Breast epithelium (tissue), 4 donors: ENCODE data around the gene FGA. TPM values are rescaled to one million over a fixed set of nuclear protein-coding genes. Genes with fewer than 3 reads are reported as not detected.
A peak's percentile ranks its signal among the peaks of the same experiment; 100 is the strongest.

Source experiments
- DNase-seq, 2 donors: peaks; one replicate each; pipeline ENCODE4 v3.0.0-alpha.2; 2019; ENCODE audit warnings: low spot score in 2 of 2
- H3K27ac ChIP-seq, 2 donors: fragments of 200-600 bp; sonication (generic) in 1 of 2; one replicate each; pipeline ENCODE4 v1.5.1; 2016 to 2019; ENCODE audit warnings: mild to moderate bottlenecking in 1 of 2
- H3K27me3 ChIP-seq, 2 donors: fragments of 200-600 bp; sonication (generic) in 1 of 2; one replicate each; pipeline versions ENCODE4 v1.5.1 to v1.6.0; 2017 to 2019; ENCODE audit warnings: control low read depth in 1 of 2, mild to moderate bottlenecking in 1 of 2
- H3K36me3 ChIP-seq: fragments of 200-600 bp; one replicate; pipeline ENCODE4 v1.5.1; 2019
- H3K4me1 ChIP-seq, 2 donors: fragments of 200-600 bp; sonication (generic); one replicate each; pipeline ENCODE4 v1.5.1; 2016 to 2019; ENCODE audit warnings: control low read depth in 1 of 2
- H3K4me3 ChIP-seq, 3 donors: fragments of 200-600 bp; sonication (generic); 1 replicate in 2 of 3; 2 replicates in 1 of 3; pipeline ENCODE4 v1.5.1; 2016 to 2019; ENCODE audit warnings: mild to moderate bottlenecking in 3 of 3, moderate library complexity in 2 of 3
- H3K9me3 ChIP-seq, 2 donors: fragments of 200-600 bp; sonication (generic) in 1 of 2; one replicate each; pipeline ENCODE4 v1.5.1; 2016 to 2019; ENCODE audit warnings: control low read depth in 1 of 2
- CTCF ChIP-seq, 3 donors: fragments of 450-650 bp; IDR thresholded peaks; one replicate each; pipeline ENCODE4 v1.5.1; 2016 to 2017; ENCODE audit warnings: antibody characterized with exemption in 3 of 3, mild to moderate bottlenecking in 3 of 3, moderate library complexity in 3 of 3
- POLR2A ChIP-seq: fragments of 450-650 bp; IDR thresholded peaks from one replicate; pipeline ENCODE4 v1.6.1; 2016; ENCODE audit warnings: antibody characterized with exemption, mild to moderate bottlenecking, moderate library complexity
- POLR2AphosphoS5 ChIP-seq, 3 donors: sonication (generic); formaldehyde crosslinking; IDR thresholded peaks; one replicate each; pipeline ENCODE4 v1.6.1; 2017; ENCODE audit warnings: antibody characterized with exemption in 3 of 3
- intact Hi-C: fragments of 100-400 bp; cut with DNase I; formaldehyde crosslinking; loops from one replicate; pipeline ENCODE4 v1.15.1; 2023; ENCODE audit warnings: low total_unique reads
- total RNA-seq, 3 donors: library from RNA; depleted of rRNA; stranded (reverse); fragments of >200 nt; gene quantifications; one replicate each; pipeline ENCODE4 v1.1.0, GENCODE V29; 2016

Gene FGA
- total RNA-seq, 3 donors from 2014 or later = 0.66 TPM; not detected in 2

- intact Hi-C loops = no loop called here
- Histone ChIP-seq H3K36me3 (no peaks in the 10 kb centered on the region), H3K27me3 (no peaks in the 10 kb centered on the region), H3K4me1 (no peaks in the 10 kb centered on the region), H3K9me3 (no peaks in the 10 kb centered on the region), H3K27ac (no peak overlapping the region), H3K4me3 (no peak overlapping the region)
- no peak for DNase-seq
- no peak for TF ChIP-seq POLR2AphosphoS5 (IDR thresholded peaks at IDR 0.05)
- TF ChIP-seq CTCF (IDR thresholded peaks at IDR 0.05) = no peak
- no peak for TF ChIP-seq POLR2A
These were observed 29.7 kb downstream of the FGA start for GRCh38 chr4:154560824-154561231.

- Histone ChIP-seq H3K36me3 (no peaks in the 10 kb centered on the region), H3K4me3 (no peak overlapping the region), H3K27me3 (no peaks in the 10 kb centered on the region), H3K27ac (no peak overlapping the region), H3K4me1 (no peaks in the 10 kb centered on the region), H3K9me3 (no peaks in the 10 kb centered on the region)
- intact Hi-C loops = no loop called here
- TF ChIP-seq POLR2A = no peak
- TF ChIP-seq CTCF (IDR thresholded peaks at IDR 0.05) = no peak
- no peak for TF ChIP-seq POLR2AphosphoS5 (IDR thresholded peaks at IDR 0.05)
- no peak for DNase-seq
These were observed 30.1 kb downstream of the FGA start for GRCh38 chr4:154560419-154560801.

GRCh38 chr4:154559494-154560418 lies 30.8 kb downstream of the FGA start:
- TF ChIP-seq POLR2AphosphoS5 (IDR thresholded peaks at IDR 0.05) (no peak), CTCF (IDR thresholded peaks at IDR 0.05) (peak in 1 of 3 donors; percentile 24)
- DNase-seq = no peak
- H3K36me3 ChIP-seq = no peaks in the 10 kb centered on the region
- H3K9me3 ChIP-seq = no peaks in the 10 kb centered on the region
- no peak overlapping the region for H3K4me3 ChIP-seq
- no peaks in the 10 kb centered on the region for H3K27me3 ChIP-seq
- H3K27ac ChIP-seq = no peak overlapping the region
- intact Hi-C loops = no loop called here
- no peaks in the 10 kb centered on the region for H3K4me1 ChIP-seq

- Histone ChIP-seq H3K4me1 (no peaks in the 10 kb centered on the region), H3K27ac (no peak overlapping the region), H3K4me3 (no peak overlapping the region), H3K36me3 (no peaks in the 10 kb centered on the region), H3K9me3 (no peaks in the 10 kb centered on the region), H3K27me3 (no peaks in the 10 kb centered on the region)
- TF ChIP-seq POLR2AphosphoS5 (IDR thresholded peaks at IDR 0.05) (no peak), POLR2A (no peak), CTCF (IDR thresholded peaks at IDR 0.05) (no peak)
- intact Hi-C loops = no loop called here
- DNase-seq = no peak
These were observed 31.4 kb downstream of the FGA start for GRCh38 chr4:154559141-154559493.

- H3K4me3 ChIP-seq = no peak overlapping the region
- TF ChIP-seq POLR2A = no peak
- TF ChIP-seq CTCF (IDR thresholded peaks at IDR 0.05) = peak; percentile 26 to 73 (median 68)
- TF ChIP-seq POLR2AphosphoS5 (IDR thresholded peaks at IDR 0.05) = peak in 1 of 3 donors; percentile 31
- DNase-seq = peak; percentile 65 to 82
- no peak overlapping the region for H3K27ac ChIP-seq
- no peaks in the 10 kb centered on the region for H3K27me3 ChIP-seq
- H3K4me1 ChIP-seq = peaks cover 0 to 10% of the 10 kb centered on the region in 2 donors
- no peaks in the 10 kb centered on the region for H3K36me3 ChIP-seq
- H3K9me3 ChIP-seq = no peaks in the 10 kb centered on the region
- intact Hi-C loops = no loop called here
These were observed 38.5 kb downstream of the FGA start for GRCh38 chr4:154551872-154552686.
